NCI-H1694 treated with DMSO at 0.1 percent for 48 hours (cell line): Measurements from ENCODE around the gene KCTD12.
A peak's percentile ranks its signal among the peaks of the same experiment; 100 is the strongest.

Source experiments
- DNase-seq: peaks from one replicate; lab custom pipeline; 2025; lab: John Stamatoyannopoulos, UW

KCTD12 gene

DNA sequence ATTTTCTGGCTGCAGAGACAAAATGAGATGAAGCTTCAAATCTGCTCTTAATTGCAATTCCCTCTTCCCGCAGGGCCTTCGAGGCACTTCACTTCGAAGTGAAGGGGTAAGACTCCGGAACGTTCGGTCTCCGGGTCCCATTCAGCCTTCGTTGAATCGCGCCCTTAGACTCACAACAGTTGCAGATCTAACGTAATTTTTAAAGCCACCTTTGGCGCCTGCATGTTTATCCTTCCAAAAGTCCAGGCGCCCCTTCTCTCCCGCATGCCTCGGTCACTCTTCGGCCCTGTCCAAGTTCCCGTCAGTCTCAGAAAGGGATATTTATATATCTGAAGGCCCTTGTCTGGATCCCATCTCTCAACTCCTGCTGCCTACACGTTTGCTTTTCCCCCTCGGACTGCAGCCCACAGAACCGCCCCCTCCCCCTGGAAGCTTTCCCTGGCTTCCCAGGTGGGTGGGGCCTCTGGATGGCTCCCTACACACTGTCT, 915 bp upstream of the KCTD12 start:
- no peak for DNase-seq

DNA sequence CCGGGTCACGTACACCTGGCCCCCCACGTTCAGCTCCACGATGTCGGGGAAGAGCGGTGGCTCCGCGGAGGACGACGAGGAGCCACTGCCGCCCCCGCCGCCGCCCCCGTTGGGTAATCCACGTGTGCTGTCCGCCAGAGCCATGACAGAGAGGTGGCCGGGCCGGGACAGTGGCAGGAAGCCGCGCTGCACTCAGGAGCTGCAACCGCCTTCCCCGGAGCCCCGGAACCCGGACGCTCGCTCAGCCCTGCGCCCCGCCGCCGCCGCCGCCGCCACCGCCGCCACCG, 257 bp downstream of the KCTD12 start:
- no peak for DNase-seq

DNA sequence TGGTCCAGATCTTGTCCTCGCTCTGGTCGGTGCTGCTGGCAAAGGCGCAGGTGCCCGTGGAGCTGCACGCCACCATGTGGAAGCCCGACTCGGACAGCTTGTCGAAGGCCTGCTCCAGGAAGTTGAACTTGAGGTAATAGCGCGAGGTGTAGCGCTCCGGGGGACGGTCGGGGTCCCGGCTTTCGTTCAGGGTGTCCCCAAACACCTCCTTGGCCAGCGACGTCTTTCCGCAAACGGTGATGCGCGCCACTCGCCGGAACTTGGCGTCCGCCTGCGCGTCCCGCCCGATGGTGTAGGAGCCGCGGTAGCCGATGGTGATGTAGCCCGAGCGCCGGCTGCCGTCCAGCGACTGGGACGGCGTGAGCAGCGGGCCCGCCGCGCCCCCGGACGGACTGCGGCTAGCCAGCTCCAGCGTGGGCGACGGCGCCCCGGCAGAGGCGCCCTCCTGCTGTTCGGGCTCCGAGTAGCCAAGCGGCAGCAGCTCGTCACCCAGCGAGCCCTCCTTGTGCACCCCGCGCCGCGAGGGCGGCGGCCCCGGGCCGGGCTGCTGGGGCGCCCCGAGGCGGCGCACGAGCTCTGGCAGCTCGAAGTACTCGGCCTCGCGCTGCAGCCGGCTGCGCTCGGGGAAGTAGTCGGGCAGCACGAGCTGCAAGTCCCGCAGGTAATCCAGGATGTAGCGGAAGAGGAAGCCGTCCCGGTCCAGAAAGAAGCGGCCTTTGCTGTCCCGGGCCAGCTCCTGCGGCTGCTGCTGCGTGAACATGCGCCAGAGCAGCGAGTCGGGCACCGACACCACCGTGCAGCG, 801 bp downstream of the KCTD12 start:
- peak; percentile 77 for DNase-seq

DNA sequence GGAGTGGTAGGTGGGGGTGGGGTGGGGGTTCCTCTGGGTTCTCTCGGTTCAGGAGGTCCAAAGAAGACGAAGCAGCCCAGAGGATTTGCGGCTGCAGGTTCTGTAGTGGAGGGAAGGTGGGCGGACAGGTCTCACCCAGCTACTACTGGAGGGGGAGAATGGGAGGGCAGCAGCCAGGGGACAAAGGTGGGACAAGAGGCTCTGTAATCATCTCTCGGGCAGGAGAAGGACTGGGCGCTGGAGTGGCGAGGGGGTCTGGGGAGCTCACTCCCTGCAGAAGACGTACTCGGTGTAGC, 1.4 kb downstream of the KCTD12 start:
- no peak for DNase-seq

DNA sequence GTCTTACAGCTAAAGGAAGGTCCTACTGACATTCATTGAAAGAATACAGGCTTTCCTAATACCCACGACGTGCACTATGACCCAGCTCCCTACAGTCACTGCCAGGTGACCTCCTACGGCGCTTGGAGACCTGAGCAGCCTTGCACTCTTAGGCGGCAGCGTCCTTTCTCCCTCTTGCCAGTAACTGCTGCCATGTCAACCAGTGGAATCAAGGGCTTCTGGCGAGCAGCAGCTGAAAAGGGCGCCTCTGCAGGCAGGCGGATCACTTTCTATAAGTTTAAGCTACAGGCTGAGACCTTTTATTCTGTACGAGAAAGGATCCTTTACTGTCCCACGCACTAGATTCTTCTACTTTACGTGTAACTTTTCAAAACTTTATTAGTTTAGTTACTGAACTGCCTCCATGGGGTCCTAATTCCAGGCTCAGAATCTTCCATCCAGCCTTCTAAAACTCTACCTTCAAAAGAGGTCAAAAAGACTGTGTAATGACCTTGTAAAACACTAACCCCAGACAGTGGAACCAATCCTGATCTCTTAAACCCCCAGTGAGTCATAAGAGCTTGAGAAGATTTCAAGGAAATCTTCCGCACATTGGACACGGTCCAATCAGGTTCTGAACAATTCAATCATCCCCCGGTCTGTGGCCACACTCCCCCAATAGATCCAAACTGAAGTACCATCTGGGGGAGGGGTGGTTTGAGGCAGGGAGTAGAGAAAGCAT, 1.9 kb downstream of the KCTD12 start:
- peak; percentile 12 for DNase-seq

DNA sequence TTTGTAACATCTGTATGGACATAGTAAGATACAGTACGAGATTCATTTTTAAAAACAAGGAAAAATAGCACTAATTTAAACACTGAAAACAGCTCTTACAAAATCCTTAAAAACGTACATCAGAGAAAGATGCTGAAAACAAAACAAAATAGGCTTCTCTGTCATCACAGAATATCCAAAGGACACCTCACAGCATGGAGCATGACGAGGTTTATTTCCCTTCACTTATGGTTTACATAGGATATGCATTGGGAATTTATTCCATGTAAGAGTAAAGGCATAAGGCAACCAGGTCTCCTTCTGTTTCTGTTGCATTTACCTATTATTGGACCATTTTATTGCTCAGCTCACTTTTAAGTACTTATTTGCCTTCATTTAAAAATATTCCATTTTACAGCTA, 3.0 kb downstream of the KCTD12 start:
- DNase-seq, result peak; percentile 34

DNA sequence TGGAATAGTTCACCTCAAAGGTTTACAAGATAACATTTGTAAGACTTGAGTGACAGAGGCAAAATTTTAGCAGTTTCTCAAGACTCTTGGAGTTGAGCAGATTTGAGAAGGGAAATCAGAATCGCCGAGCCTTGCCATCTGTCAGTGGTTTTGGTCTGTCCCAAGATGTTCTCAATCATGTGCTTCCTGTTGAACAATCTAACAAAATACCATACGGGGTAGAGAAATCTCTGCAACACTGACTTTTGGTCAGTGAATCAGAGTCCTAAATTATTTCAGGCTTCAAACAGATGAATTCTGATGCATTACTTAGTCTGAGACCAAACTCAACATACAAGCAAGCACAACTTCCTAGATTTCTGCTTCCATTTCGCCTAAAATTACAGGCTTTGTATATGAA, 3.8 kb downstream of the KCTD12 start:
- peak; percentile 19 for DNase-seq

DNA sequence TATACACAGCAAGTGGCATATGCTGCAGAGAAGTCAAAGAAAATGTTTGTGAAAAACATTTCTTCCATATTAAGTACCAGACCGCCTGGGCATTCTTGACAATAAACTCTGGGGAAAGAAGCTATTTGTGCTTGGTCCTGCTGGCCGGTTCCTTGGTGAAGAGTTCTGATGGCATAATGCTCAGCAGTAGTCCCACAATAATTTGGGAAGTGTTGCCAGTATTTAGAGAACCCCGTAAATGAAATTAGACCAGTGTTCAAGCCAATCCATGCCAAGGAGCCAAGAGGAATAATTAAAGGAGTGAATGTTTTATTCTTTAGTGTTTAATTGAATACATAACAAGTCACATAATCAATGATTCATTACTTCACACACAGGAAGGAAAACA, 6.3 kb downstream of the KCTD12 start:
- no peak for DNase-seq

DNA sequence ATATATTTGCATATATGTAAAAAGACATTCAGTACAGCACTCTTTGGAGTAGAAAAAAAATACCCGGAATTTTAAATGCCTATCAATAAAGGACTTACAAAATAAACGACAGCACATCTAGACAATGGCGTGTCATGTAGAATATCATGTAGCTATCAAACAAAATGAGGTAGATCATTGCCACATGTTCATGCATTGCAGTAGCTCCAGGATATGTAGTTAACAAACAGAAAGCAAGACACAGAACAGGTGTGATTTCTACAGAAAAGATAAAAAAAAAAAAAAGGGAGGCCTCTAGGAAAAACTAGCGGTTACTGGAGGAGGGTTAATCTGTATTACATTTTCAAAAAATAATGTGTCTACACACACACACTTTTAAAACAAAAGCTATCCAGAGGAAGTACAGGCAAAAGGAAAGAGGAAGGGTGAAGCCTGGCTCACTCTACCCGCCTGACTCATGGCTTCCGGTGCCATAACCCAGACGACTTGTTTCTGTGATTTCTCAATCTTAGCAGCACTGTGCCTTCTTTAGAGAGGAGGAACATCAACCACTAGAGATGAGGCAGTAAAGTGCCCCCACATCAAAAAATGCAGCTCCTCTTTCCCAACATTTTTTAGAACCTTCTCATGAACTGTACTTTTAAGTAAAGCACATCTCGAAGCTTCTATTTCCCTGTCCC, 6.9 kb downstream of the KCTD12 start:
- no peak for DNase-seq

DNA sequence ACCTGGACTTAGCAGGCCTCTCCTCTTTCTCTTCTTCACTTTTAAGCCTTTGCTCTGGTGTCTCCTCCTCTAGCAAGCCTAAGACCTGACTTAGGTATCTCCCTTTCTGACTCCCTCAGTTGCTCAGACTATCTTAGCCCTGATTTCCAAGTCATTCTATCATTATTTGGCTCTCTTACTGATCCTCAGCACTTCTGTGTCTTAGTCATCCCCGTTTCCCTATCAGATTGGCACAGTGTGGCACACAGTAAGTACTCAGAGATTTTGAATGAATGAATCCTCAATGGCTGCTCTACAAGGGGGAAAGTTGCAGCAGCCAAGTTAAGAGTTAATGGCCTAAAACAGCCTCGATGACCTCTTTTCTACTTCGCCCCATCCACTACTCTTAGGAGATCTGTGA, 8.2 kb downstream of the KCTD12 start:
- DNase-seq, result no peak

DNA sequence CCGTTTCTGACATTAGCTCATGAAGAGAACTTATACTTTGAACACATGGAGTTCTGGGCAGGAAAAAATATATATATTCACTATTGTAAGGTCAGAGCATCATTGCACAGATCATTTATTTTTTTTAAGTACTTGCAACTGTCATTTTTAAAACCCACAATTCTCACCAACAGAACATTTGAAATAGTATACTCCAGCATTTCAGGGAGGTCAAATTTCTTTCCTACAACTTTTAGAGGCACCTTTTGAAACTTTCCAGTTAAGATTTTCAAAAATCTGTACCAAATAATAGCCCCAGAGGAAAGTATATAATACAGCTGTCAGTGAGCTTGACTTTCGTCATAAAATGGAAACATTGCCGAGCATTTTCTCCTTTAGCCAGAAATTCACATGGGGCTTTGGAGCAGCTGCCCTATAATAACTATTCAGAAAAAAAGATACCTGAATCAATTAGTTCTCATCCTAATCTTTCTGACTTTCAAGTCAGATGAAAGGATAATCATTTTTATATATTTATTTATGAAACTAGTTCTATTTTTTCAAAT, 10.9 kb downstream of the KCTD12 start:
- no peak for DNase-seq

DNA sequence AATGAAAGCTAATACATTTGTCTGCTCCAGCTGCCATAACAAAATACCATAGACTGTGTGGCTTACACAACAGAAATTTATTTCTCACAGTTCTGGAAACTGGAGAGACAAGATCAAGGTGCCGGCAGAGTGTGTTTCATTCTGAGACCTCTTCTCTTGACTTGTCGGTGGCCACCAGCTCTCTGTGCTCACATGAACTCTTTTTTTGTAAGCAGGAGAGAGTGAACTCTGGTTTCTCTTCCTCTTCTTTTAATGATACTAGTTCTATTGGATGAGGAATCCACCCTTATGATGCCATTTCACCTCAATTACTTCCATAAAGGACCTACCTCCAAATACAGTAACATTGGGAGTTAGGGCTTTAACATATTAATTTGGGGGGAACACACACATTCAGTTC, 11.7 kb downstream of the KCTD12 start:
- DNase-seq, result no peak

DNA sequence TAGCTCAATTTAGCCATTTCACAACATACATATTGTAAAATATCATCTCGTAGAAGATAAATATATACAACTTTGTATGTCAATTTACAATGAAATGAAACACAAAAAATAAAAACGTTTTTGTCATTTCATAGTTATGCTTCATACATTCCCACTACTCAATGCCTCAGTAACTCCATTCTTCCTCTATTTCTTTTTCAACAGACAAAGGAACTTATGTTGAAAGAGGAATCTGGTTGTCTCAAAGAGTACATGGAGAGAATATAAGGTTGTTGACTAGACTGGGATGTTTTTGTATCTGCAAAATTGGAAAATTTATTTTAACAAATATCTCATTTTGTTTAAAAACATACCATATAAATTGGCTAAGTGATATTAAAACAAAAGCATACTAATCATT, 12.8 kb downstream of the KCTD12 start:
- DNase-seq, result no peak

DNA sequence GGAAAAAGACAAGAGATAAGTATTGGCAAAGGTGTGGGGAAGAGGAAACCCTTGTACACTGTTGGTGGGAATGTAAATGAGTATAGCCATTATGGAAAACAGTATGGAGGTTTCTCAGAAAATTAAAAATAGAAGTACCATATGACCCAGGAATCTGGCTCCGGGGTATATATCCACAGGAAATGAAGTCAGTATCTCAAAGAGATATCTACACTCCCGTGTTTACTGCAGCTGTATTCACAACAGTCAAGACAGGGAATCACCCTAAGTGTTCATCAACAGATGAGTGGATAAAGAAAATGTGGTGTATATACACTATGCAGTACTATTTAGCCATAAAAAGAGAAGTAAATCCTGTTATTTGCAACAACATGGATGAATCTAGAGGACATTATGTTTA, 13.5 kb downstream of the KCTD12 start:
- DNase-seq, result no peak

DNA sequence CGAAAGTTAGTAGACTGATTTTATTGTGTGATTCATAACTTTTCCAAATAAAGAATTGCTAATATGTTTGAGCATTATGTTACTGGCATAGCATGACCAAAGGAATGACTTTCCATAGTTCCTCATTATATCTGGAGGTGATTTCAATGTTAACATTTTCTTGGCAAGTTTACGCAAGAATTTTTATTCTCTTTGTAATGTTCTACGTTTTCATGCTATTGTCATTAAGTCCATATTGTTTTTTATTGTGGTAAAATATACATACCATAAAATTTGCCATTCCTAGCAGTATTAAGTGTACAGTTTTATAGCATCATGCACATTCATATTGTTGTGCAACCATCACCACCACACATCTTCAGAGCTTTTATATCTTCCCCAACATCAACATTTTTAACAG, 14.8 kb downstream of the KCTD12 start:
- no peak for DNase-seq

DNA sequence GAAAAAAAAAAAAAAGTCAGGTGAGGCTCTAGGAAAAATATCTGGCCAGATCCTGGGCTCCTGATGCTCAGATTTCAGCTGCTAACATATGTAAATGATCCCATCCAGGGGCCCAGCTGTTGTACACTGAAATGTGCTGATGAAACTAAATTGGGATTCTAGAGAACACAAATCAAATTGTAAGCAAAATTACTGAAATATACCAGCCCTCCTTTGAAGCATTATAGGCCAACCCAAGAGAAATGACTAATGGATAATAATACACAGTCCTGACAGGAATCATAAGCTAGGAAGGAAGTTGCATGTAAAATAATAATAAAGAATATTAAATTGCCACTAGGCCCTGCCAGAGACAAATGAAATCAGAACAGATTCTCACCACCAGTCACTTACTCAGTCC, 17.8 kb downstream of the KCTD12 start:
- peak; percentile 41 for DNase-seq

DNA sequence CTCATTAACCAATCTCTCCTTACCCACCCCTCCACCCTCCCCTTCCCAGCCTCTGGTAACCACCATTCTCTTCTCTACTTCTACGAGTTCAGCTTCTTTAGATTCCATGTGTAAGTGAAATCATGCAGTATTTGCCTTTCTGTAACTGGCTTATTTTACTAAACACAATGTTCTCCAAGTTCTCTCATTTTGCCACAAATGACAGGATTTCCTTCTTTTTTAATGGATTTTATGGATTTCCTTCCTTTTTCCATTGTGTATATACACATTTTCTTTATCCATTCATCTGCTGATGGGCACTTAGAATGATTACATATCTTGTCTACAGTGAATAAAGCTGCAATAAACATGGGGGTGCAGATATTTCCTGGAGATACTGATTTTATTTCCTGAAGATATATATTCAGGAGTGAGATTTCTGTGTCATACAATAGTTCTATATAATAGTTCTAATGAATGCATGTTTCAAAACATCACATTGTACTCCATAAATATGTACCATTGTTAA, 20.2 kb downstream of the KCTD12 start:
- no peak for DNase-seq

DNA sequence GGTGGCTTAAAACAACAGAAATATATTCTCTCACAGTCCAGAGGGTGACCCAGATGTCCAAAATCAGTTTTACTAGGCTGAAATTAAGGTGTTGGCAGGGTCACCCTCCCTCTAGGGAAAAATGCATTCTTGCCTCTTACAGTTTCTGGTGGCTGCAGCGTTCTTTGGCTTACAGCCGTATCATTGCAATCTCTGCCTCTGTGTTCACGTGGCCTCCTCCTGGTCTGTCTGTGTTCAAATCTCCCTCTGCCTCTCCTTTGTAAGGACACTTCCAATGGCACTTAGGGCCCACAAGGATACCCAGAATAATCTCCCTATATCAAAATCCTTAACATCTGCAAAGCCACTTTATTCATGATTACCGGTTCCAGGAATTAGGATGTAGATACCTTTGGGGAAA, 21.1 kb downstream of the KCTD12 start:
- no peak for DNase-seq

DNA sequence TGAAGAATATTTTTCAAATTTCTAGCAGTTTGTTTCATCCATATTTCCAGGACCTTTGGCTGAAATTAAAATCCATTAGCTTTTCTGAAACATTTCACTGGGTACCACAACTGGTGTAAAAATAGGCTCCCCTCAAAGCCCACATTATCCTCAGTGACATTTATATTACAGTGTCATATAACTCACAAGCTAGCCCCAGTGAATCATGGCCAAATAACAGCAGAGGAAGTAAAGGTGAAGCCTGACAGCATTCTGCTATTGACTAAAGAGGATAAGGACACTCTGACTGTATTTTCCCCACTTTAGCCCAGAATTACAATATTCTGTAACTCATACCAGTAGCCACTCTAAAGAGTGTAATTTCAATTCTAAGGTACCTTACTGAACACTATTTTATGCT, 21.9 kb downstream of the KCTD12 start:
- DNase-seq, result no peak

DNA sequence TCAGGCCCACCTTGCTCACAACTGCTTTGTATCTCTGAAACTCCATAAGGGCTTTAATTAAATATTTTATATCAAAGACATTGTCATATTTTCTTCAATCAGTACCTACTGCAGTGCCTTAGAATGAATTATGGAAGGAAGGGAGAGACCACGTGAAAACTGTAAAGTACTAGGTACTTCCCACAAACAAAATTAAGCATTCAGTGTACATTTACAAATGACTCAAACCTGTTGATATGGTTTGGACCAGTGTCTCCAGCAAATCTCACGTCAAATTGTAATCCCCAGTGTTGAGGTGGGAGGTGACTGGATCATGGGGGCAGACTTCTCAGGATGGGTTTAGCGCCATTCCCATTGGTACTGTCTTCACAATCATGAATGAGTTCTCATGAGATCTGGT, 23.2 kb downstream of the KCTD12 start:
- DNase-seq, result no peak

DNA sequence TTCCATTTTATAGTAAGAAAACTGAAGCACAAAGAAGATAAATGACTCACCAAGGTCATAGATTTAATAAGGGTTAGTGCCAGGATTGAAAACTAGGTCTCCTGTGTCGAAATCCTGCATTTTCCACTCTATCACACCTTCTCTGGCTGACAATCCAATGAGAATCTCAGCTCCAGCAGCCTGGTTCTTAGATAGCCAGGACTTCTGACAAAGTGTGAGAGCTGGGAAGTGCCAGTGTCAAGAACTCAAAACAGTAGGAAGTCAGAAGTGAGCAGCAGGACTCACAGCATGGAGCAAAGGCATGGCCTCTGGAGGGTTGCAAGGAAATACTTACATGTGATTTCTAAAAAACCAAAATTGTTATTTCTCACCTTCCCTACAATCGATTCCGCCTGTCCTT, 24.3 kb downstream of the KCTD12 start:
- no peak for DNase-seq

DNA sequence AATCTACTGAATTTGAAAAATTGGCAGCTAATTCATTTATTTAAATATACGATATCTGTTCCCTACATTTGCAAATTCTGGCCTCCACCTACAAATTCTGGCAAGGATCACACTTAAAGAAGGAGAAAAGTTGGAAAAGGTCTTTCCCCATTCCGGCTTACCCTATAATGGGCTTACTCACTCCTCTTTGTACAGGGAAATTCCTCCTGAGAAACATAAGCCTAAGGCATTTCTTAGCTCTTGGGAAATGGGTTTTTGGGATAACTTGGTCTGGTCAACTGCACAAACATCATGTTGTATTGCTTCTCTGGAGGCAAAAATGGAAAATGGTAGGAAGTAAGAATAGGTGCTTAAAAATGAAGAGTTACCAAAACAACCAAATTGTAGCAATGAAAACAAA, 25.5 kb downstream of the KCTD12 start:
- DNase-seq, result no peak

DNA sequence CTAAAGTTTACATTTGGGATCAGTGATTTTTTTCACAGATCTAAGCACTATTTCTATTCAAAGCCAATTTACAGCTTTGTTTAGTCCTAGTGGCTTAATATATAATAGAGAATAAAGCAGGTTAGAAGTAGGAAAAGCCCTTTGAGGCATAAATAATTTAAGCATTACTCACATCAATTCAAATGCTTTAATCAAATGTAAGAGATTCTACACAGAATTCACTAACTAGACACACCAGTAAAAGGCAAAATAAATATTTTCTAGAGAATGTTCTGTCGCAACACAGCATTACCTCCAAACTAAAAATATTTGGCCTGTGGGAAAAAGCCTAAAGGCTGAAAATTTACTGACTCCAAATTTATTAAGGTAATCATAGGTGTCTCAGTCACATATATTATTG, 31.3 kb downstream of the KCTD12 start:
- DNase-seq, result no peak
